Astrocyte (in vitro differentiated cells and primary cell): Measurements from ENCODE around the gene SCLY. TPM values are rescaled to one million over a fixed set of nuclear protein-coding genes. Genes with fewer than 3 reads are reported as not detected.

Experiments
- DNase-seq: peaks from one replicate; pipeline ENCODE4 v3.0.0-alpha.2; 2010; ENCODE audit warnings: low read depth
- FAIRE-seq: peaks from 2 replicates; lab custom pipeline; 2011; peaks lifted over from hg19 to GRCh38; lab: Jason Lieb, UNC
- H2AFZ ChIP-seq: 2 replicates; pipeline ENCODE4 v1.6.0; 2012; ENCODE audit warnings: low read depth, low read length, inconsistent platforms
- H3K27ac ChIP-seq: 2 replicates; pipeline ENCODE4 v1.5.1; 2011; ENCODE audit warnings: low read depth, low read length, inconsistent platforms
- H3K27me3 ChIP-seq: 2 replicates; pipeline ENCODE4 v1.6.0; 2011; ENCODE audit warnings: low read length, inconsistent platforms; ENCODE audit not compliant: insufficient read depth
- H3K36me3 ChIP-seq: 2 replicates; pipeline ENCODE4 v1.5.1; 2011; ENCODE audit warnings: low read length, inconsistent platforms; ENCODE audit not compliant: insufficient read depth
- H3K4me1 ChIP-seq: 2 replicates; pipeline ENCODE4 v1.5.1; 2011; ENCODE audit warnings: low read length, inconsistent platforms; ENCODE audit not compliant: insufficient read depth
- H3K4me2 ChIP-seq: 2 replicates; pipeline ENCODE4 v1.6.0; 2012; ENCODE audit warnings: low read length, inconsistent platforms
- H3K4me3 ChIP-seq: 2 replicates; pipeline ENCODE4 v1.5.1; 2011; ENCODE audit warnings: low read depth, mild to moderate bottlenecking, low read length, inconsistent platforms; ENCODE audit not compliant: insufficient read depth
- H3K79me2 ChIP-seq: 2 replicates; pipeline ENCODE4 v1.6.0; 2012; ENCODE audit warnings: mild to moderate bottlenecking, low read length, inconsistent platforms; ENCODE audit not compliant: insufficient read depth
- H3K9ac ChIP-seq: 2 replicates; pipeline ENCODE4 v1.6.0; 2012; ENCODE audit warnings: mild to moderate bottlenecking, low read length, inconsistent platforms
- H3K9me3 ChIP-seq: 2 replicates; pipeline ENCODE4 v1.5.1; 2012; ENCODE audit warnings: low read depth, mild to moderate bottlenecking, low read length, inconsistent platforms; ENCODE audit not compliant: insufficient read depth
- H4K20me1 ChIP-seq: 2 replicates; pipeline ENCODE4 v1.6.0; 2012; ENCODE audit warnings: low read length, inconsistent platforms; ENCODE audit not compliant: insufficient read depth
- H3K27ac Mint-ChIP-seq: one replicate; pipeline ENCODE4 v1.8.0; 2021; ENCODE audit warnings: mild to moderate bottlenecking, mixed read lengths; ENCODE audit not compliant: unreplicated experiment
- H3K27me3 Mint-ChIP-seq: one replicate; pipeline ENCODE4 v1.8.0; 2021; ENCODE audit warnings: low read depth, mixed read lengths; ENCODE audit not compliant: unreplicated experiment
- H3K36me3 Mint-ChIP-seq: one replicate; pipeline ENCODE4 v1.8.0; 2021; ENCODE audit warnings: low read depth, mixed read lengths; ENCODE audit not compliant: unreplicated experiment
- H3K4me1 Mint-ChIP-seq: one replicate; pipeline ENCODE4 v1.8.0; 2021; ENCODE audit warnings: low read depth, mixed read lengths; ENCODE audit not compliant: unreplicated experiment
- H3K4me3 Mint-ChIP-seq: one replicate; pipeline ENCODE4 v1.8.0; 2021; ENCODE audit warnings: mild to moderate bottlenecking, moderate library complexity, mixed read lengths; ENCODE audit not compliant: unreplicated experiment
- H3K9me3 Mint-ChIP-seq: one replicate; pipeline ENCODE4 v1.8.0; 2021; ENCODE audit warnings: mild to moderate bottlenecking, mixed read lengths; ENCODE audit not compliant: unreplicated experiment
- CTCF ChIP-seq: IDR thresholded peaks from 2 replicates; pipeline ENCODE4 v1.5.1; 2011; ENCODE audit warnings: low read depth, mild to moderate bottlenecking, inconsistent platforms, low read length, moderate library complexity; ENCODE audit not compliant: insufficient read depth
- EZH2 ChIP-seq: IDR thresholded peaks from 2 replicates; pipeline ENCODE4 v1.6.1; 2012; ENCODE audit warnings: mild to moderate bottlenecking, low read length, inconsistent platforms; ENCODE audit not compliant: insufficient read depth
- total RNA-seq: library from RNA; stranded (reverse); gene quantifications from 2 replicates; pipeline ENCODE4 v1.2.1, GENCODE V29; 2021

Gene SCLY
- total RNA-seq, 1 donor from 2014 or later, result 15.4 TPM

- Histone ChIP-seq H3K9me3 (no peaks in the 10 kb centered on the region), H3K27ac (no peak overlapping the region), H3K4me1 (no peaks in the 10 kb centered on the region), H3K79me2 (no peaks in the 10 kb centered on the region), H3K4me3 (no peak overlapping the region), H2AFZ (no peak overlapping the region), H3K36me3 (no peaks in the 10 kb centered on the region), H3K9ac (no peak overlapping the region), H3K4me2 (no peak overlapping the region), H4K20me1 (no peaks in the 10 kb centered on the region), H3K27me3 (no peaks in the 10 kb centered on the region)
- DNase-seq (no peak), FAIRE-seq (no peak)
- Mint-ChIP-seq H3K27ac (no peak overlapping the region), H3K4me1 (no peaks in the 10 kb centered on the region), H3K36me3 (peaks cover 2% of the 10 kb centered on the region), H3K27me3 (no peaks in the 10 kb centered on the region), H3K4me3 (no peak overlapping the region), H3K9me3 (peaks cover 2% of the 10 kb centered on the region)
- TF ChIP-seq EZH2 (no peak), CTCF (no peak)
Measured at GRCh38 chr2:238090887-238091286, 30.1 kb downstream of the SCLY start.

- Histone ChIP-seq H3K27ac (no peak overlapping the region), H4K20me1 (no peaks in the 10 kb centered on the region), H3K4me2 (no peak overlapping the region), H3K4me3 (no peak overlapping the region), H3K36me3 (no peaks in the 10 kb centered on the region), H2AFZ (no peak overlapping the region), H3K4me1 (no peaks in the 10 kb centered on the region), H3K9ac (no peak overlapping the region), H3K79me2 (no peaks in the 10 kb centered on the region), H3K9me3 (no peaks in the 10 kb centered on the region), H3K27me3 (no peaks in the 10 kb centered on the region)
- H3K27me3 Mint-ChIP-seq, result no peaks in the 10 kb centered on the region
- FAIRE-seq (no peak), DNase-seq (no peak)
- no peaks in the 10 kb centered on the region for H3K4me1 Mint-ChIP-seq
- H3K4me3 Mint-ChIP-seq, result no peak overlapping the region
- H3K9me3 Mint-ChIP-seq, result peaks cover 2% of the 10 kb centered on the region
- no peak overlapping the region for H3K27ac Mint-ChIP-seq
- TF ChIP-seq EZH2, result no peak
- TF ChIP-seq CTCF, result no peak
- peaks cover 2% of the 10 kb centered on the region for H3K36me3 Mint-ChIP-seq
Measured at GRCh38 chr2:238091436-238092060, 30.7 kb downstream of the SCLY start.

GRCh38 chr2:238092486-238093035 is 31.8 kb downstream of the SCLY start:
- TF ChIP-seq EZH2 (no peak), CTCF (no peak)
- H4K20me1 ChIP-seq, result no peaks in the 10 kb centered on the region

More at GRCh38 chr2:238092486-238093035, 31.8 kb downstream of the SCLY start:
- no peak overlapping the region for H3K4me2 ChIP-seq
- H3K79me2 ChIP-seq, result no peaks in the 10 kb centered on the region
- no peak overlapping the region for H3K4me3 ChIP-seq
- Mint-ChIP-seq H3K36me3 (peaks cover 2% of the 10 kb centered on the region), H3K27ac (no peak overlapping the region), H3K4me3 (no peak overlapping the region), H3K27me3 (no peaks in the 10 kb centered on the region), H3K9me3 (peaks cover 2% of the 10 kb centered on the region), H3K4me1 (no peaks in the 10 kb centered on the region)
- H3K27me3 ChIP-seq, result no peaks in the 10 kb centered on the region
- no peak overlapping the region for H3K27ac ChIP-seq
- no peak overlapping the region for H2AFZ ChIP-seq
- DNase-seq (no peak), FAIRE-seq (no peak)
- H3K9ac ChIP-seq, result no peak overlapping the region
- H3K4me1 ChIP-seq, result no peaks in the 10 kb centered on the region
- H3K36me3 ChIP-seq, result no peaks in the 10 kb centered on the region
- no peaks in the 10 kb centered on the region for H3K9me3 ChIP-seq
